Fibroblast of skin of back (primary cell): ENCODE data around the gene ARL13B. TPM values are rescaled to one million over a fixed set of nuclear protein-coding genes. Genes with fewer than 3 reads are reported as not detected.
A peak's percentile ranks its signal among the peaks of the same experiment; 100 is the strongest.
"Not testable (repeated sequence)": the region's sequence is repeated elsewhere in the genome, so short reads cannot be mapped to it uniquely, and the experiment has no call there.

Experiments
- DNase-seq: peaks from one replicate; pipeline ENCODE4 v3.0.0-alpha.2; 2013
- polyA plus RNA-seq, 2 experiments: library from polyadenylated mRNA; unstranded; fragments of 120-200 nt; gene quantifications; one replicate each; pipeline ENCODE4 v1.2.1, GENCODE V29; 2013; ENCODE audit not compliant: insufficient read length in 2 of 2

The ARL13B gene
- polyA plus RNA-seq (2013, experiment 1 of 2; ENCODE audit: insufficient read length), result 8.1 TPM
- 8.0 TPM for polyA plus RNA-seq (2013, experiment 2 of 2; ENCODE audit: insufficient read length)

- peak; percentile 99 for DNase-seq
These were observed at the start of gene ARL13B for GRCh38 chr3:93979850-93980676. Gene ARL13B (plus strand): TSS chr3:93980155. CDS start chr3:93980424, 269 bp downstream.

- DNase-seq, result no peak
These were observed 48.2 kb upstream of the ARL13B start for GRCh38 chr3:93931597-93932229.

- DNase-seq, result no peak
These were observed 45.4 kb upstream of the ARL13B start for GRCh38 chr3:93934366-93935046.

GRCh38 chr3:93936549-93936948 lies 43.4 kb upstream of the ARL13B start:
- no peak for DNase-seq

GRCh38 chr3:93937485-93937884 lies 42.5 kb upstream of the ARL13B start:
- not testable (repeated sequence) for DNase-seq

- not testable (repeated sequence) for DNase-seq
These were observed 30.0 kb upstream of the ARL13B start for GRCh38 chr3:93949958-93950357.

GRCh38 chr3:93961026-93961425 lies 18.9 kb upstream of the ARL13B start:
- no peak for DNase-seq

GRCh38 chr3:93961489-93961888 lies 18.5 kb upstream of the ARL13B start:
- no peak for DNase-seq

- no peak for DNase-seq
These were observed 17.2 kb upstream of the ARL13B start for GRCh38 chr3:93962798-93963197.

GRCh38 chr3:93965106-93965505 lies 14.8 kb upstream of the ARL13B start:
- DNase-seq, result not testable (repeated sequence)

- peak; percentile 55 for DNase-seq
These were observed 10.5 kb upstream of the ARL13B start for GRCh38 chr3:93969443-93969842.

GRCh38 chr3:93969997-93970396 lies 10.0 kb upstream of the ARL13B start:
- DNase-seq, result no peak

GRCh38 chr3:93973131-93974126 lies 6.5 kb upstream of the ARL13B start, which contains the start of gene PROS1:
Gene PROS1 (minus strand): TSS chr3:93973896. CDS start chr3:93973749, 147 bp downstream.
- peak; percentile 63 for DNase-seq

- DNase-seq, result no peak
These were observed 1.7 kb downstream of the ARL13B start for GRCh38 chr3:93981649-93982048.

- DNase-seq, result no peak
These were observed 3.5 kb downstream of the ARL13B start for GRCh38 chr3:93983408-93983807.

- no peak for DNase-seq
These were observed 4.7 kb downstream of the ARL13B start for GRCh38 chr3:93984618-93985017.

- DNase-seq, result peak; percentile 33
These were observed 8.3 kb downstream of the ARL13B start for GRCh38 chr3:93988283-93988682.

- DNase-seq, result no peak
These were observed 8.8 kb downstream of the ARL13B start for GRCh38 chr3:93988764-93989163.

GRCh38 chr3:93989241-93989640 lies 9.3 kb downstream of the ARL13B start:
- DNase-seq, result peak; percentile 19

- DNase-seq, result no peak
These were observed 11.7 kb downstream of the ARL13B start for GRCh38 chr3:93991631-93992030.

GRCh38 chr3:93992207-93992606 lies 12.3 kb downstream of the ARL13B start:
- no peak for DNase-seq

- no peak for DNase-seq
These were observed 14.1 kb downstream of the ARL13B start for GRCh38 chr3:93994056-93994455.
